T47D (cell line): ENCODE data around the gene RFX7.

Source experiments
- DNase-seq, 2 experiments: peaks; one replicate each; pipeline versions ENCODE4 v3.0.0 to v3.0.0-alpha.2; 2011 to 2012; ENCODE audit warnings: low read depth in 1 of 2, low spot score in 1 of 2
- JUND ChIP-seq: IDR thresholded peaks from 2 replicates; pipeline ENCODE4 v1.6.1; 2012; ENCODE audit warnings: low read depth
- in situ Hi-C: cut with HindIII; loops from 2 replicates; pipeline ENCODE4 v1.10.0; 2016; ENCODE audit warnings: low sequenced_read_pairs, low pct_unique_long_range_greater_than_20kb

Gene RFX7

DNA sequence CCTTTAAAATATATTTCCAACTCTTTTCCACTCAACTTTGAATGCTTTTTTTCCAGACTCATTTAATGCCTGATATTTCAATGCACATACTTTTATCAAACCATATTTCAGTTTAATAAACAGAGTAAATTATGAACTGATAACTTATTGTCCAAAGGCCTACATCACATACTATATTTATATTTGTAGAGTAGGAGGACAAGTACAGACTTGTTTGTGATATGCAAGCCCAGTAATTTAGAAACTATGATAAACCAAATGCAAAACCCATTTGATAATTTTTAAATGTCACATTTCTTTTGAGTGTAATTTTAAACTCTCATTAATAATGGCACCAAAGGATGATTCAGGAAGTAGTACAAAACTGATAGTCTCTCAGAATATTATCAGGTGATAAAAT lies 3.3 kb downstream of the RFX7 start:
- in situ Hi-C loops = no loop called here
- no peak for DNase-seq
- TF ChIP-seq JUND = no peak

DNA sequence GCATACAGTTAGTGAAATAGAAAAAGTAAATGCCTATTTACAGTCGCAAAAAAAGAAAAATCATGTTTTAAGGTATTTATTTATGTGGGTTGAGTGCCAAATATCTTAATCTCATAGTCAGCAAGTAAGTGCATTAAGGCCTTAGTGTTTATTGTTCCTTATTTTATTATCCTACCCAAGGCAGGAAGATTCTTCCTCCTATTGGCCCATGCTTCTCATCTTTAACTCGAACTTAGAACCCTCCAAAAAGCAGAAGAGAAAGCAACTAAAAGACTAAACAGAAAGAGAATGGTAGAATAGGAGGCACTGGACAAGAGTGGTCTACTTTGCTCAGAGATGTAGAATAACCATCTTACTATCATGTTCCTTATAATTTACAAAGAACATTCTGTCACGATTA lies 7.5 kb downstream of the RFX7 start:
- in situ Hi-C loops = no loop called here

DNA sequence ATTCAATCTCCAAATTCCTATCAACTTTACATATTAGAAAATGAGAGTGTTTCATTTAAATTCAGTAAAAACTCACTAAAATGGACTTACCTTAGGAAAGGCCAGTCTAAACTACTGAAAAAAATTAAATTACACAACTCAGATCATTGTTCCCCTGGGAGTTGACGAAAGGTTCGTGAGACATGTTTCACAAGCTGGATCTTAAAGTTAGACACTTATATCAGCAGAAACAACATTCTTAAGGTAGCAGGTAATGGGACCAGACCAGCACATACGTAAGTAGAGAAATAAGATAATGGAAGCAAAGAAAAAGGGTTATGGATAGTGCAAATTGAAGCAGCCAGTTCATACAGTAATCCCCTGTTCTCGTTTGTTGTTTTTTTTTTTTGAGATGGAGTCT lies 8.9 kb downstream of the RFX7 start:
- TF ChIP-seq JUND = no peak
- in situ Hi-C loops = no loop called here
- DNase-seq = no peak

More for the DNA sequence above, 7.5 kb downstream of the RFX7 start:
- no peak for DNase-seq
- no peak for TF ChIP-seq JUND

DNA sequence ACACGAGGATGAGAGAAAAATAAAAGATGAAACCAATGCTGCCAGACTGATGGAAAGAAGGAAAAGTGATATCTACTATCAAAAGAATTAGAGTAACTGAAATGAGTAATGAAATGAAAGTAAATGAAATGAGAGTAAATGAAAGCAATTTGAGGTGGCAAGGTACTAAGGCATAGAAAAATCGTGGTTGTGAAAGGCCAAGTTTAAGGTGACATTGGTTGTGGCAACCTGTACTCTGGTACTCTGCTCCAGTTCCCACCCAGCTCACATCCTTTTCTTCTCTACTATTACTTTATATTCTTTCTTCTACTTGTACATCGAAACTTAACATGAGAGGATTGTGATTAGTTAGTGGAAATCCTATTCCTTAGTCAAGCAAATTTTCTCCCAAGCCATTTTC lies 10.1 kb downstream of the RFX7 start:
- TF ChIP-seq JUND = no peak
- in situ Hi-C loops = no loop called here
- DNase-seq = no peak

DNA sequence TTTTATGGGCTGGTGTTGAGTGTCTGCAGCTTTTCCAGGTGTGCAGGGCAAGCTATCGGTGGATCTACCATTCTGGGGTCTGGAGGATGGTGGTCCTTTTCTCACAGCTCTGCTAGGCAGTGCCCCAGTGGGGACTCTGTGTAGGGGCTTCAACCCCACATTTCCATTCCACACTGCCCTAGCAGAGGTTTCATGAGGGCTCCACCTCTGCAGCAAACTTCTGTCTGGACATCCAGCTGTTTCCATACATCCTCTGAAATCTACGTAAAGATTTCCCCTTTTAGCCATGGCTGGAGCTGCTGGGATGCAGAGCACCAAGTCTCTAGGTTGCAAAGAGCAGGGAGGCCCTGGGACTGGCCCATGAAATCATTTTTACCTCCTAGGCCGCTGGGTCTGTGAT lies 11.6 kb downstream of the RFX7 start:
- no peak for TF ChIP-seq JUND
- no peak for DNase-seq
- in situ Hi-C loops = no loop called here

DNA sequence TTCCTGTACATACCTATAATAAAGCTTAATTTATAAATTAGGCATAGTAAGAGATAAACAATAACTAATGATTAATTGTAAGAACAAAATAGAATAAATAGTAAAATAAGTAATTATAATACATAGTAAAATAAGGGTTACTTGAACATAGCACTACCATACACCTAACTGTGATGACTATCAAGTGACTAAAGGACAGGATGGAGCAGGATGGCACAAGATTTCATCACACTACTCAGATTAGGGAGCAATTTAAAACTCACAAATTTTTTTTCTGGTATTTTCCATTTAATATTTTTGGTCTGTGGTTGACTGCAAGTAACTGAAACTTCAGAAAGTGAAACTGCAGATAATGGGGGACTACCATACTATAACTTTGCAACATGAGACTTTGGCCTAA lies 14.8 kb downstream of the RFX7 start:
- in situ Hi-C loops = no loop called here
- TF ChIP-seq JUND = no peak
- no peak for DNase-seq

DNA sequence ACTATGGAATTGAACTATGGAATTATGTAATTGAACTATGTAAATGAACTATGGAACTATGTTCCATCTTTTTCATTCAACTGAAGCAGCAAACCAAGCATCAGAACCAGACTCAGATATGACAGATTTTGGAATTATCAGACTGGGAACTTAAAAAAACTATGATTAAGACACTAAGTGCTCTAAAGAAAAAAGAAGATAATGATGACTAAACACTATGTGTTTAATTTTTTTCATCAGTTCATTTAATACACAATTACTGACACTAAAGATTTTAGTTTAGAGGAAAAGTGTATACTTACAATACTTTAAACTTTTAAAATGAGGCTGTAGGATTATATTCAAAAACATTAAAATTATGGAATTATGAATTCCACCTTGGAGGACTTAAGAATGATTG lies 15.3 kb downstream of the RFX7 start:
- in situ Hi-C loops = no loop called here
- no peak for DNase-seq
- no peak for TF ChIP-seq JUND

DNA sequence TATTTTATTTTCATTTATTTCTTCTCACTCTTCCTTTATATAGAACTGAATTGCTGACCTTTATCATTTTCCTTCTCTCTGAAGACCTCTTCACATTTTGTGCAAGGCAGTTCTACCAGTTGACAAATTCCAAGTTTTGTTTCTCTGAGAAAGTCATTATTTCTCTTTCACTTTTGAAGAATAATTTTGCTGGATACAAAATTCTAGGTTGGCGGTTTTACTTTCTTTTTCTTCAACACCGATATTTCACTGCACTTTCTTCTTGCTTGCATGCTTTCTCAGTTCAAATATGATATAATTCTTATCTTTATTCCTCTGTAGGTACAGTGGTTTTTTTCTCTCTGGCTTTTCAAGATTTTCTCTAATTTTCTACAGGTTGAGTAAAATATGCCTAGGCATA lies 15.9 kb downstream of the RFX7 start:
- in situ Hi-C loops = no loop called here
- no peak for TF ChIP-seq JUND
- no peak for DNase-seq

DNA sequence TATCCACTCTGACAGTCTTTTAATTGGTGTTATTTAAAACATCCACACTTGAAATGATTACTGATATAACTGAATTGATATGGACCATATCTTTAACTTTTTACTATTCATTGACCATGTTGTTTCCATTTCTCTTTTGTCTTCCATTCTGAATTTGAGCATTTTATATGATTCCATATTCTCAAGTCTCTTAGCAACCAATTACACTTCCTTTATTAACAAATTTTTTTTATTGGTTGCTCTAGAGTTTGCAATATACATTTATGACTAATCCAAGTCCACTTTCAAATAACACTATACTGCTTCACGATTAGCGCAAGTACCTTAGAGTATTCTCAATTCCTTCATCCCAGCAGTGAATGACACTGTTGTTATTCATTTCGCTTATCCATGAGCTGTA lies 16.4 kb downstream of the RFX7 start:
- DNase-seq = no peak
- in situ Hi-C loops = no loop called here
- TF ChIP-seq JUND = no peak

DNA sequence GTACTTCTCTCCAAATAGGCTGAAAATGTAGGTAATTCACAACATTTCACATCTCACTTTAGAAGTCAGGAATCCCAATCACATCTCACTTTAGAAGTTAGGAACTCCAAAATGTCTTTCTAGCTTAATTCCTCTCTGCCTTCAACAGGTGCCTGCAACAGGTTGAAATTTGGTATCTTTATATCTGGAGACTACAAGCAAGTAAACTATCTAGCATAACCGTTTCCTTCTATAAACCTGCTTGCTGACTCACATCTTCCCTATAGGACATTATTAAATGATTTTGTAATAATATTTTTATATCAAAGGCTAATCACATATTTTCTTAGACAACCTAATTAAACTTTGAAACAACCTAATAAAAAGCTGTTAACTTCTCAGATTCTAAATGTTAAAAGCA lies 18.2 kb downstream of the RFX7 start:
- TF ChIP-seq JUND = no peak

DNA sequence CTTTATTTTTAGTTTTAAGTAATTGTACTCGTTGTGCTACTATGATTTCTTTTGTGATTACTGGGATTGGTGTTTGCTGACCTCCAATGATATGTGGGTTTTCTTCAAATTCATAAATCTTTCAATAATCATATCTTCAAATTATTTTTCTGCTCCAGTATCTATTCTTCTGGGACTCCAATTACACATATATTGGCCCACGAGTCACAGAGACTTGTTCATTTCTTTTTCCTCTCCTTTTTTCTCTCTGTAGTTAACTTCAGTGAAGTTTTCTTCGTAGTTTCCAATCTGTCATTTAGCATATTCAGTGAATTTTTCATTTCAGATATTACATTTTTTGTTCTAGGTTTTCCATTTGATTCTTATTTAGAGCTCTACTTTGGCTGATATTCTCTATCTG lies 21.4 kb downstream of the RFX7 start:
- DNase-seq = no peak
- in situ Hi-C loops = no loop called here
- no peak for TF ChIP-seq JUND

More for the DNA sequence above, 18.2 kb downstream of the RFX7 start:
- in situ Hi-C loops = no loop called here
- no peak for DNase-seq

DNA sequence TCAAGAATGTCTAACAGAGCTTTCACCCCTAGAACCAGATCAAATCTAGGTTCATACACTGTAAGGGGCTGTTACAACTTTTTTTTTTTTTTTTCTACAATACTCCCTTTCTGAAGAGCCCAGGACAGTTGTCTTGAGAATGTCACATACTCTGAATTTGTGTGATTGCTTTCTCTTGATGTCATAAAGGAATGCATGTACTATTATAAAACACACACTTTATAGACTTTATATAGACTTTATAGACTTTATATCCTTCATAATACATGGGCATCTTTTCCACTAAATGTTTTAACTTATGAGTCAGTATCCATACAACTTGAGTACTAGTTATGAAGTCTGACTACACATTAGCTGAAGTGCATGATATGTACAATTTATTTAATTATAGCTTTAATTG lies 26.3 kb downstream of the RFX7 start:
- in situ Hi-C loops = no loop called here
- no peak for DNase-seq

DNA sequence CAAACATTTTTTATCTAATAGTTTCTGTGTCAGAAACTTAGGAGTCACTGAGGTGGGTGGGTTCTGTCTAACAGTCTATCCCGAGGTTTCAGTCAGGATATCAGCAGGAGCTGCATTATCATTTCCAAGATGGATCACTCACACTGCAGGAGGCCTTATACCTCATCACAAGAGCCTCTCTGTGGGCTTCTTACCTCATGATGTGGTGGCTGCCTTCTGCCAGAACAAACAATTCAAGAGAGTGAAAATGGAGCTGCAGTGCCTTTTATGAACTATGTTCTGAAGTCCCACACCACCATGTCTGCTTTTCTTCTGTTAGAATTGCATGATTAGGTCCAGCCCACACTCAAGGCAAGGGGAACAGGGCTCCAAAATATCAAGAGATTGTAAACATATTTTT lies 27.9 kb downstream of the RFX7 start:
- DNase-seq = no peak
- in situ Hi-C loops = no loop called here
- no peak for TF ChIP-seq JUND

More for the DNA sequence above, 26.3 kb downstream of the RFX7 start:
- TF ChIP-seq JUND = no peak

DNA sequence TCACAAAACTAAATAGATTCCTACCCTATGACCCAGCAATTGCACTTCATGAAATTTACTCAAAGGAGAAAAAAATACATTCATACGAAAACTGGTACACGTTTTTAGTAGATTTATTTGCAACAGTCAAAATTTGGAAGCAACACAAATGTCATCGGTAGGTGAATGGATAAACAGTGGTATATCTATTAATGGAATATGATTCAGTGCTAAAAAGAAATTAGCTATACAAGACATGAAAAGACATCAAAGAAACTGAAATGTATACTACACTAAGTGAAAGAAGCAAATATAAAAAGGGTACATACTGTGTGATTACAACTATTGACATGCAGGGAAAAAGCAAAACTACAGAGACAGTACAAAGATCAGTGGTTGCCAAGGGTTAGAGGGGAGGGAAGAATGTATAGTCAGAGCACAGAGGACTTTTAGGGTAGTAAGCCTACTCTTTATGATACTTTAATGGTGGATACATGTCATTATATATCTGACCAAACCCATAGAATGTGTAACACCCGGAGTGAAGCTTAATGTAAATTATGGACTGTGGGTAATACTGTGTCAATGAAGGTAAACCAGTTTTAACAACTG lies 31.6 kb downstream of the RFX7 start:
- DNase-seq = no peak
- in situ Hi-C loops = no loop called here
- no peak for TF ChIP-seq JUND
